ENCODE results near the gene PAFAH1B2. TPM values are rescaled to one million over a fixed set of nuclear protein-coding genes. Genes with fewer than 3 reads are reported as not detected.

The PAFAH1B2 gene
- total and polyA plus RNA-seq, 10 of the 15 experiments (the other 5 are each of a cell fraction or from before 2014, with no cell fraction given) = 17.6 to 64.8 (median 47.6) TPM

GRCh38 chr11:117178210-117179034 lies 34.3 kb downstream of the PAFAH1B2 start, which contains the start of gene SIDT2 (continued):
- peak; percentile 55; the same call in 1 of the 2 replicates for TF ChIP-seq RFX5 (IDR thresholded peaks at IDR 0.05; ENCODE audit: low read depth, low read length)
- TF ChIP-seq FOS (IDR thresholded peaks at IDR 0.05; ENCODE audit: borderline replicate concordance, extremely low read depth, insufficient read length) = no peak
- TF ChIP-seq NBN (IDR thresholded peaks at IDR 0.05) = peak; percentile 72
- TF ChIP-seq JUND (IDR thresholded peaks at IDR 0.05; ENCODE audit: low read depth, low read length) = peak; percentile 5; the same call in 1 of the 2 replicates
- no peak for TF ChIP-seq HDAC6 (IDR thresholded peaks at IDR 0.05; ENCODE audit: unreplicated experiment)
- TF ChIP-seq E4F1 (IDR thresholded peaks at IDR 0.05; ENCODE audit: borderline replicate concordance, partially characterized antibody) = peak; percentile 68
- TF ChIP-seq FOXK2 (IDR thresholded peaks at IDR 0.05) = peak; percentile 83
- TF ChIP-seq SMARCA5 (IDR thresholded peaks at IDR 0.05) = no peak
- 0 out of 2 replicates have a peak, but pooled peaks have one; percentile 29 for TF ChIP-seq NRF1 (conservative IDR thresholded peaks at IDR 0.05; ENCODE audit: low read depth, low read length)
- 0 out of 2 replicates have a peak, but pooled peaks have one; percentile 52 for TF ChIP-seq LARP7 (IDR thresholded peaks at IDR 0.05)
- TF ChIP-seq IRF5 (IDR thresholded peaks at IDR 0.05; ENCODE audit: borderline replicate concordance) = no peak
- peak; percentile 77 for TF ChIP-seq GATAD2B (conservative IDR thresholded peaks at IDR 0.05; ENCODE audit: low read depth)
- no peak for TF ChIP-seq MYC (IDR thresholded peaks at IDR 0.05; ENCODE audit: insufficient read depth, insufficient read length, insufficient replicate concordance, low read length, severe bottlenecking)
- no peak for TF ChIP-seq CBFB (IDR thresholded peaks at IDR 0.05; ENCODE audit: low read depth)
- no peak for TF ChIP-seq CHD1 (IDR thresholded peaks at IDR 0.05; ENCODE audit: low read depth, low read length)
- no peak for TF ChIP-seq KAT2A (conservative IDR thresholded peaks at IDR 0.05; ENCODE audit: control insufficient read depth, low read depth, low read length)
- TF ChIP-seq EED (IDR thresholded peaks at IDR 0.05; ENCODE audit: low read depth) = 0 out of 2 replicates have a peak, but pooled peaks have one; percentile 9
- TF ChIP-seq NFIC (IDR thresholded peaks at IDR 0.05; ENCODE audit: low read depth, low read length) = no peak
- TF ChIP-seq KLF5 (IDR thresholded peaks at IDR 0.05; ENCODE audit: partially characterized antibody) = peak; percentile 84
- TF ChIP-seq ZBTB11 (CRISPR knock-in tag; IDR thresholded peaks at IDR 0.05) = no peak
- no peak for TF ChIP-seq ESRRA (IDR thresholded peaks at IDR 0.05; ENCODE audit: low read length)
- no peak; the same call in 1 of the 2 replicates for TF ChIP-seq MYB (IDR thresholded peaks at IDR 0.05; ENCODE audit: borderline replicate concordance, low read depth, low read length)
